Measurements from ENCODE around the gene RNASE4.
A peak's percentile ranks its signal among the peaks of the same experiment; 100 is the strongest.

RNASE4 gene

DNA sequence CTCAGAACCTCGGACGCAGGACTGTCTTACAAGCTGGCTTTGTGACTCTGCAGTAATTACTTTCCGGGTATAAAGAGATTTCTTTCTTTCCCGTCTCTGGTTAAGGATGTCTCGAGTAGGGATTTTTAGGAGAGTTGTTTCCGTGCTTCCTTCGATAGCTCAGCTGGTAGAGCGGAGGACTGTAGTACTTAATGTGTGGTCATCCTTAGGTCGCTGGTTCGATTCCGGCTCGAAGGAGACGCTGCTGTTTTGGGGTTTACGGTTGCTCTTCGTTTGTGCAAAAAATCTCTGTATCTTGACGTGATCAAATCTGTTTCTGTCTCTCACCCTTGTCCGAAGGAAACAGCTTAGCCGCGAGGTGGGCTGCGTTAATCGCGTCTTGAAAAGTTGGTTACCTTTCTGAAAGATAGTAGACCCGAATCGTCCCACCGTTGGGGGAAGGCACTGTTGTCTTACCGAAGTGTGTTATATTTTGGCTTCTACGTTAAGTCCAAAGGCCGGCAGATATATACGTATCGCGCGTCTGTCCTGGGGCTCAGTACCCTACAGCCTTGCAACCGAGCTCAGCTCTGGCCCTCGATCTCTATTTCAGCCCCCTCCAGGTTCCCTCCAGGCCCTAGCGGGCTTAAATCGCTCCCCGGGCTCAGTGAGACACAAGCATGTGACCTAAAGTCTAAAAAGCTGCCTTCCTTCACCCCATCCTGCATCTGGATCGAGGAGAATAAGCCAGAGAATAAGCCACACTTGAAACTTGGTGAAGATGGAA, 1.1 kb upstream of the RNASE4 start:
- peak overlapping the region; percentile 92 for H3K27ac ChIP-seq
- TF ChIP-seq, protein P1, sequence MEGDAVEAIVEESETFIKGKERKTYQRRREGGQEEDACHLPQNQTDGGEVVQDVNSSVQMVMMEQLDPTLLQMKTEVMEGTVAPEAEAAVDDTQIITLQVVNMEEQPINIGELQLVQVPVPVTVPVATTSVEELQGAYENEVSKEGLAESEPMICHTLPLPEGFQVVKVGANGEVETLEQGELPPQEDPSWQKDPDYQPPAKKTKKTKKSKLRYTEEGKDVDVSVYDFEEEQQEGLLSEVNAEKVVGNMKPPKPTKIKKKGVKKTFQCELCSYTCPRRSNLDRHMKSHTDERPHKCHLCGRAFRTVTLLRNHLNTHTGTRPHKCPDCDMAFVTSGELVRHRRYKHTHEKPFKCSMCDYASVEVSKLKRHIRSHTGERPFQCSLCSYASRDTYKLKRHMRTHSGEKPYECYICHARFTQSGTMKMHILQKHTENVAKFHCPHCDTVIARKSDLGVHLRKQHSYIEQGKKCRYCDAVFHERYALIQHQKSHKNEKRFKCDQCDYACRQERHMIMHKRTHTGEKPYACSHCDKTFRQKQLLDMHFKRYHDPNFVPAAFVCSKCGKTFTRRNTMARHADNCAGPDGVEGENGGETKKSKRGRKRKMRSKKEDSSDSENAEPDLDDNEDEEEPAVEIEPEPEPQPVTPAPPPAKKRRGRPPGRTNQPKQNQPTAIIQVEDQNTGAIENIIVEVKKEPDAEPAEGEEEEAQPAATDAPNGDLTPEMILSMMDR (conservative IDR thresholded peaks at IDR 0.05): no peak
- no peak for TF ChIP-seq ZFX (IDR thresholded peaks at IDR 0.05)

DNA sequence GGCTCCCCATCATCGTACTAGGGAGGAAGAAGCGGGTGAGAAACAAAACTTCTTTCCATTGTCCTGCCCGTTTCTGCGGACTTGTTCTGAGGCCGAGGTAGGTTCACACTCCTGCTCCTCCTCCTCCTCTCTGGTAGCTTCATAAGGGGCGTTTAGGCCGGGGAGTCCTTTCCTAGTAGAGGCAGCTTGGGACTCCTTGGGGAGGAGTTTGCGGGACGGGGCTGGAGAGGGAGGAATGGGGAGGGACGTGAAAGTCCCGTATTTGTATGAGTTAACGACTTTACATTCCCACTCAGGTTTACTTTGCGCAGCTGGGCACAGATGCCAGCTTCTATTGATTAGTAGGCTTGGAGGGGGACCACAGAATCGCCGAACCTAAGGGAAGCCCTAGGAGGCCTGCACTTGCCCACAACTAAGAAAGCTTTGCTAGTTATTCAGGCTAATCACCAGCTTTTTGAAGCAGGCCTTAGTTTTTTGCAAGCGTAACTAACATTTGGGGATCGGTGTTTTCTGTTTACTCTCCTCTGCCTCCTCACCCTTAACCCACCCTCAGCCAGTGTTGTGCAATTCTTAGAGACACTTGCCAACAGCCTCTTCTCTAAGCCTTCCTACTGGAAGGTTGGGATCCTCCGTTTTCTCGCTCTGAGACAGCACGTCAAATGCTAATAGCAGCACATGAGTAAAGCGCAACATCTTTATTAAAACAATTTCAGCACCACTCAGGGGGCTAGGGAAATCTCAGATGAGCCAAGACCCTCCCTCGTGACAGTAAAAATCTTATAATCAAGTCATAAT, 499 bp downstream of the RNASE4 start:
- peak overlapping the region; percentile 92 for H3K27ac ChIP-seq
- TF ChIP-seq ZFX (IDR thresholded peaks at IDR 0.05): no peak
- TF ChIP-seq, protein P1 (conservative IDR thresholded peaks at IDR 0.05): no peak

DNA sequence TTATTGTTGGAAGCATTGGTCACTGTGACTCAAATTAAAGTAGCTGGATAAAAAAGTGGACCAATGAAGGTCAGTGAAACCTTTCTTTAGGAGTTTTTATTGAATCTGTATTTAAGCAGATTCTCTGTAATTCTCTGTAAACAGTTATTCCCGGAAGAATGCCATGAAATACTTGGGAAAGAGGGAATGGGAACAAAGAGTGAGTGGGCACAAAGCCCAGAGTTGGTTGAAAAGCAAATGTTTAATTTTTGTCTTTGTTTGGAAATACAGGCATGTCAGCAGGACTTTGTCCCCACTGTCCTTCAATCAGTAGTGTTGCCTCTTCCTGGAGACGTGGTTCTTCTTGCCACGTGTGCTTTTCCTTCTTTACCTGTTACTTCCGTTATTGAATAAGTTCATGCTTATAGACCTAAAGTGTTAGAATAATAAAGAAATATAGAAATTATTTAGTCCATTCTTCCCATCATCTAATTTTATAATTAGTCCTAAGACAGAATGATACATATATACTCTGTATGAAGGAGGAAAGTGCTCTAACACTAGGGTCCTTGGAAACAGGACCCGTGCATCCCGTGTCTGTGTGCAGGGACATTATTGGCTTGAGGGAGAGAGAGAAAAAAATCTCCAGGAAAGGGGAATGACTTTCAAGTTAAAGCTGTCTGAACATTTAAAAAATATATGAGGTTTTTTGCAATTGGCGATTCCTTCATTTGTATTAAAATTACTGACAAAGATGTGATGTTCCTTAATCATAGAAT, 2.2 kb downstream of the RNASE4 start:
- TF ChIP-seq ZFX (IDR thresholded peaks at IDR 0.05): no peak
- TF ChIP-seq, protein P1 (conservative IDR thresholded peaks at IDR 0.05): no peak
- peak overlapping the region; percentile 72; the same call in 1 of the 2 replicates for H3K27ac ChIP-seq

DNA sequence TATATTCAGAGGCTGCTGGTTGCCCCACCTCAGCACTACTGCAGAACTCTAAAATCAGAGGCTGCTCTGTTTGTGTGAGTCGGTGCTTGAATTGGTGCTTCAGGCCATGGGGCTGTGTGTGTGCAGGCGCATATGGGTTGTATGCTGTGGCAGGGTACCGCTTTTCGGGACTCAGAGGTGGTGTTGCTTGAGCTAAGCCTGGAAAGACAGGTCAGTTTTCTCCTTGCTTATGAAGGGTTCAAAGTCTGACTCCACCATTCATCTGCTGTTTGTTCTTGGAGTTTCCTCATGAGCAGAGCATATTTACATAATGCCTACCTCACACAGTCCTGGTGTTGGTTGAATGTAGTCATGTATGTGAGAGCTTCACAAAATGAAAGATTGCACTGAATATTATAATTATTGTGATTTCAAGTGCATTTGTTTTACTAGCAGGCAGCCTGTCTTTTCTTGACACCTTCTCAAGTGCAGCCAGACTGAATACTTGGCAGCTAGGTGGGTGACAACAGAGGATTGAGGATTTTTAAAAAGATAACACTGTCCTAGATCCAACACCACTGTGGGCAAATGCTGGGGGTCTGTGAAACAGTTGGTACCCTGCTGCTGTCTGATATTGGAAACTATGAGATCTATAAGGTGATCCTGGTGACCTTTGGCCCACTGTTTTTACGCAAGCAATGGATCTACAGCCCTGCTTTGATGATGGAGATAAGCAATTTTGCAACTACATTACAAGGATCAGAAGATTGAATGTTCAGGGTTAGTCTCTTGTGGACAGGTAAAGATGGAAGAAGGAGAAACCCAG, 3.2 kb downstream of the RNASE4 start:
- no peak for TF ChIP-seq ZFX (IDR thresholded peaks at IDR 0.05)
- TF ChIP-seq, protein P1 (conservative IDR thresholded peaks at IDR 0.05): no peak
- H3K27ac ChIP-seq: peak overlapping the region; percentile 72

DNA sequence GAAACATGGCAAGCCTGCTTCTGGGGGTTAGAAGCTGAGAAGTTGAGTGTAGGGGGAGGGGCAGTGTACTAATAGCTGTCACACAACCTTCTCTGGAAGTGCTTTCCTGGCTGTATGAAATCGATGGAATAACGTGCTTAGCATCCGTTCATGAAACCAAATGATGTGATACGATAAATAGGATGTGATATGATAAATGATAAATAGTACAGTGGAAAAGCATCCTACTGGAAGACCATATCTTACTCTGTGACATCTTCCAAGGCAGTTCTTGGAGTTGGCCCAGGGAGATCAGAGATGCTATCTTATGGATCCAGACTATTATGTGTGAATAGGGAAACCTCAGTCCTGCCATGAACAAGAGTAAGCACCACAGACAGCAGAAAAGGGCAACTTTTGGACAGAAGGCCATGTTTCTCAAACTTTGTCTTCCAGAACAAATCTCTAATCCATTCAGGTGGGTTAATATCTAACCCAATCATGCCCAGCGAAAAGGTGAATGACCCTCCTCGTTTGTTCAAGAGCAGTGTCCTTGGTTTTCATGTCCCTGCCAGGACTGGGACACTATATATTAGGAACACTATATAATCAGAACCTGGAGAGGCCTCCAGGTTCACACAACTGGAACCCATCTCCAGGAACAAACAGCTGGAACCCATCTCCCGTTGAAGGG, 3.9 kb downstream of the RNASE4 start, which contains the start of gene ANG:
TSS of gene ANG (plus strand) at position 598 of the 673 bp plus-strand sequence. CDS start 4,801 bp downstream, outside the sequence.
- TF ChIP-seq, protein P1 (conservative IDR thresholded peaks at IDR 0.05): no peak
- no peak for TF ChIP-seq ZFX (IDR thresholded peaks at IDR 0.05)
- H3K27ac ChIP-seq: peak within 1 kb of the TSS; percentile 72
